GM19452 (cell line): Measurements from ENCODE around the gene PLAAT4.
"Not testable (repeated sequence)": the region's sequence is repeated elsewhere in the genome, so short reads cannot be mapped to it uniquely, and the experiment has no call there.

ENCODE experiments used
- ATAC-seq: cut with Tn5 transposase; IDR thresholded peaks from one replicate; pipeline ENCODE4 v1.9.1; 2021; ENCODE audit not compliant: unreplicated experiment

The PLAAT4 gene

DNA sequence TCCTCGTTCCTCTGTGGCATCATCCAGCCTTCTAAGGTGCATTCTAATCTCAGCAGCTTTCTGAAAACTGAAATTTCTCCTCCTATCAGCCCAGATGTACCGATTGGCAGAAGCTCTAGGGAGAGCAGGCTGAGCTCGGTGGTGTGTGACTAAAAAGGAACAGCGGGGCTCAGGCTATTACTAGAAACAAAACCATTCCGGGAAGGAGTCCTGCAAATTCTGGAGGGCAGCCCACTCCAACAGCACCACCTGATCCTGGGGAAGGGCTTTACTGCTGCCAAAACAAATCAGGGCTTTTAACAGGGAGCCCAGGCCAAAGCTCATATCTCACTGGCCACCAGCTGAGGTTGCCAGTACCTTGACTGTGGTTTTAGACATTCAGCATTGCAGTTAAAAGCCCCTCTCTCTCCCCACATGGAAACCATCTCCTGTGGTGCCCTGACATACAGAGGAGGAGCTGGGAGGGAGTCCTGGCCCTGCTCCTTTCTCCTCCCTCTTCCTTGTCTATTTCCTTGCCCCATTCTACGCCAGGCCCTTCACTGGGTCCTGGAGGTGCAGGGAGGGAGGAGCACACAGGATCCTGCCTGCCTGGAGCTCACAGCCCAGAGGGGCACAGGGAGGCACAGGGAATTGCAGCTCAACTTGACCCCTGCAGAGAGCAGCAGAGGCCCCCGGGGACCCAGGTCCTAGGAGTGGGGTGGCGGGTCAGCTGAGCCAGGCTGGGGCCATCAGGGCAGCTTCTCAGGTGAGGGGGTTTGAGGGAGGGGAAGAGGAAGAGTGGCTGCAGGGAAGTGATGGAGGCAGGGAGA lies 889 bp downstream of the PLAAT4 start:
- no peak for ATAC-seq

DNA sequence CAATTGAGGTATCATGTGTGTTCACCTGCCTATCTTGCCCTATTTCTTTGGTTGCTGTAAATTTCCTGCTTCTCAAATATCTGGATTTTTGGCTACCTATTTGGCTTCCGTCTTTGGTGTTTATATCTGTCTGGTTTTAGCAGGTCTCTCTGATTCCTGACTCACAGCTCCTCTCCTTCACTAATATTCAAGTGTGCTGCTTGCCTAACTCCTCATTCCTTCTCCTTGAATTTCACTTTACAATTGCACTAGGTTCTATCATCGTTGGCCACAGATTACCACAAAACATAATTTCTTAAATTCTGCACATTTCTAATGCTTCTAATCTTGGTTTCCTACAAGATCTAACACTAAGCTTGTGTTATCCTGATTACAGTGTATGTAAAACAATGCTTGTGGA lies 5.9 kb downstream of the PLAAT4 start:
- not testable (repeated sequence) for ATAC-seq

DNA sequence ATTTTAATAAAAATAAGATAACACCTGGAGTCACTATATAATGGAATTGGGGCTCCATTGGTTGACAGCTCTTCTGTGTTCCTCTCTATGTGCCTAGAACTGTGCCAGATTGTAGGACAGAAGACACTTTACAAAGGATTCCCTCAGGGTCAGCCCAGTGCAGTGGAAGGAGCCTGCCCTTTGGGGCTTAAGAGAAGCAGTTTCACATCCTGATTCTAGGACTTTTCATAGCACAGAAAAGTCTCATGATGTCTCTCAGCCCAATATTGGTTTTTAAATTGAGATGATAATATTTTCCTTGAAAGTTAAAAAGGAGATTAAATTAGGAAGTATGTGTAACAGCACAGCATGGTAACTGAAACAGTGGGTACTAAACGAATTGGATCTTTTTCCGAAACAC lies 7.1 kb downstream of the PLAAT4 start:
- ATAC-seq: no peak

DNA sequence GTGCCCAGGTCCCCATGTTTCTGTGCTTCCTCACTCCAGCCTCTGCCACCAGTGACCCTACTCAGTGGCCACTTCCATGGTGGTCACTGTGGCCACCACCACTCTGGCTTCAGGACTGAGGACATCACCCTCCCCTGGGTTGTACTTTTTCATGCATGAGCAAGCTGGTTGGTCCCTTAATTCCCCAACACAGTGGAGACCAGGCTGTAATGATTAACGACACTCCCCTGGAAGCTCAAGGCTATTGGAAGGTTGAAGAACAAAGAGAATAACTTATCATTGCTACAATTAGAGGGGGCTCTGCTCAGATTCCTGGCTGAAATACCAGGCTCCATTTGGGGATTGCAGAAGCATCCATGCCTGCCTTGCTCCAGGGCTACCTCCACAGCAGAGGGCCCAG lies 10.5 kb downstream of the PLAAT4 start:
- no peak for ATAC-seq

DNA sequence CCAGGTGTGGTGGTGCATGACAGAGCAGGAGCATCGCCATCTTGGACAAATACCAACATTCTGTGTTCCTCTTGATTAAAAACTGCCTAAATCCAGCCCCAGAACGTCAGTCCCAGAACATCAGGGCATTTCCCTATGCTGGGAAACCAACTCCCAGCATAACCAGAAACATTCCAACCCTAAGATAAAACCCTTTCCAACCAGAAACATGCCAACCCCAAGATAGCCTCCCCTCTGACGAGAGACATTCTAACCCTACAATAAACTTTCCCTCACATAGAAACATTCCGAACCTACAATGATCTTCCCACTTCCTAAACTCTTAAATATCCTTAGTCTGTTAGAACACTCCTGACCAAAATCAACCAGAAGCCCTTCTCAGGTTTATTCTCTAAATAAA lies 11.6 kb downstream of the PLAAT4 start:
- no peak for ATAC-seq

DNA sequence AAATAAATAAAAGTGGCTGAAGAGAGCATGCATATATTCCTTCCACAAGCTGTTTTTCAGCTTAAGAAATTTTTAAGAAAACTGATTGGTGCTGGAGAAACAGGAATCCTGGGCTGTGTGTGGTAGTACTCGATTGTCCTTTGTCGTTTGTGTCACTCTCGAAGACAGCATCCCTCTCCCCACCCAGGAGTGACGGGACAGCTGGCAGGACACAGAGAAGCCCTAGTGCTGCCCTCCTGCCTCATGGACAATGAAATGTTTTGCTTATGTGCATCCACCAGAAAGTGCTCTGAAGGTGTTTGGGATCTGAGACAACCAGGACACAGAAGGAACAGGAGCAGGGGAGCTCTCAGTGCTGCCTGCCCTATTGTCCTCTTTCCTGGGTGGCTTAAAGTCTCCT lies 12.8 kb downstream of the PLAAT4 start:
- ATAC-seq: no peak

DNA sequence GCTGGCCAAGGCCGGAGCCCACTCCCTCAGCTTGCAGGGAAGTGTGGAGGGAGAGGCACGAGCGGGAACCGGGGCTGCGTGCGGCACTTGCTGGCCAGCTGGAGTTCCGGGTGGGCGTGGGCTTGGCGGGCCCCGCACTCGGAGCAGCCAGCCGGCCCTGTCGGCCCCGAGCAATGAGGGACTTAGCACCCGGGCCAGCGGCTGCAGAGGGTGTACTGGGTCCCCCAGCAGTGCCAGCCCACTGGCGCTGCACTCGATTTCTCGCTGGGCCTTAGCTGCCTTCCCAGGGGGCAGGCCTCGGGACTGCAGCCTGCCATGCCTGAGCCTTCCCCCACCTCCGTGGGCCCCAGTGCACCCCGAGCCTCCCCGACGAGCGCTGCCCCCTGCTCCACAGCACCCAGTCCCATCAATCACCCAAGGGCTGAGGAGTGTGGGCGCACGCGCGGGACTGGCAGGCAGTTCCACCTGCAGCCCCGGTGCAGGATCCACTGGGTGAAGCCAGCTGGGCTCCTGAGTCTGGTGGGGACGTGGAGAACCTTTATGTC lies 13.6 kb downstream of the PLAAT4 start:
- ATAC-seq: not testable (repeated sequence)

DNA sequence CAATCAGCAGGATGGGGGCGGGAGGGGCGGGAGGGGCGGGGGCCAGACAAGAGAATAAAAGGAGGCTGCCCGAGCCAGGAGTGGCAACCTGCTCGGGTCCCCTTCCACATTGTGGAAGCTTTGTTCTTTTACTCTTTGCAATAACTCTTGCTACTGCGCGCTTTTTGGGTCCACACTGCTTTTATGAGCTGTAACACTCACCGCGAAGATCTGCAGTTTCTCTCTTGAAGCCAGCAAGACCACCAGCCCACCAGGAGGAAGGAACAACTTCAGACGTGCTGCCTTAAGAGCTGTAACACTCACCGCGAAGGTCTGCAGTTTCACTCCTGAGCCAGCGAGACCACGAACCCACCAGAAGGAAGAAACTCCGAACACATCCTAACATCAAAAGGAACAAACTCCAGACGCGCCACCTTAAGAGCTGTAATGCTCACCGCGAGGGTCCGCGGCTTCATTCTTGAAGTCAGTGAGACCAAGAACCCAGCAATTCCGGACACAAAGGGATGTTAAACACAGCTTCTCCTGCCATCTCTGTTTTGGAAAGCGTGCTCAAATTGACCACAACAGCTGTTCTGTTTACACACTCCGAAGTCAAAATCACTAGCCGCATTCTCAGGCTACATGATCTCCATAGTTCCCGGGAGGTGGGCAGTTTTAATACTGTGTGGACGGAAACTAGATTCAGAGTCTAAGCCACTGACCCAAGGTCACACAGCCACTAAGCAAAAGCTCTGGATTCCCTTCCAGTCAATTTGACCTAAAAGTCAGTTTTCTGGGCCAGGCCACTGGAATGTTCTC lies 14.7 kb downstream of the PLAAT4 start:
- ATAC-seq: no peak

DNA sequence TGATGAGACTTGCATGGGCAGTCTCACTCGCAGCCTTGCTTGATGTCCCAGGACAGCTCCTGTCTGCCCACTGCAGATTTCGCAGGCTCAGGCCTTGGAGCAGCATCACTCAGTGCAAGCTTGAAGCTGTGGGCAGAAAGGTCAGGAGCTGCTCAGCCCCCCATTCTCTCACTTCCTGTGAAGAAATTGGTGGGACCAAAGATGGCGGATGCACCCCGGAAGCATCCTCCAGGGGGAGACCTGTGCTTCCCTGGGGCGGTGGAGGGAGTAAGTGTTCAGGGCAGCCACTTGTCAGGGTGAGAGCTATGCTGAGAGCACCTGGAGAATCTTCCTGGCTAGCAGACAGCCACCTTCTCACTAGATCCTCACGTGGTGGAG lies 15.3 kb downstream of the PLAAT4 start:
- no peak for ATAC-seq

DNA sequence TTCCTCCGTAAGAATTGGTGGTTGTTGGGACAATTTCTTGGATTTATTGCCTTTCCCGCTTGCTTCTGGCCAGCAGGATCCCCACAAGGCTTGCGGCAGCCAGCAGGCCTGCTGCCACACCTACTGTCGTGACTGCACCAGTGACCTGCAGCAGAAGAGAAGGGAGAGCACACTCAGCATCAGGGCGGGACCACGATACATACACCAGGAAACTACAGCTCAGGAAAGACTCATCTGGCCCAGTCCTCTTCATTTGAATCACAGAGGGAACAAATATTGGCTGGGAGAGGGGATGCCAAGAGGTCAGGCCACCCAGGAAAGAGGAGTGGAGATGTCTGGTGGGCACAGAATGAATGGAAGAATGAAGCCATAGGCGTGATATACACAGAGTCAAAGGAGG lies 16.3 kb downstream of the PLAAT4 start:
- ATAC-seq: no peak

DNA sequence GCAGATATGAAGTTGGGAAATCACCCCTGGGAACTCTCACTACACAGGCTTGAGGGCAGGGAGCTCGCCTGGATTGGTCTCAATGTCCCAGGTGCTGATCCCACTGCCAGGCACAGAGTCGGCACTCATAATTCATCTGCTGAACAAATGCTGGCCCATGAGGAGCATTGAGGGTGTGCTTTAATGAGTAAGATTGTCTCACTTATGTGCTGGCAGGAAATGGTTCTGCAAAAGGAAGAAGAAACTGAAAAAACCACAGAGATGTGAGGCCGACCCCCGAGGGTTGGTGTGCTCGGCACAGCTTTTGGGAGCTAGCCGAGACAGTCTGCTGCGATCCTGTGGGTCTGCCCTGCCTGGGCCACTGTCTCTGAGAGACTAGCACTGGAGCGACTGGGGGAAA lies 17.2 kb downstream of the PLAAT4 start:
- ATAC-seq: peak; percentile 86

DNA sequence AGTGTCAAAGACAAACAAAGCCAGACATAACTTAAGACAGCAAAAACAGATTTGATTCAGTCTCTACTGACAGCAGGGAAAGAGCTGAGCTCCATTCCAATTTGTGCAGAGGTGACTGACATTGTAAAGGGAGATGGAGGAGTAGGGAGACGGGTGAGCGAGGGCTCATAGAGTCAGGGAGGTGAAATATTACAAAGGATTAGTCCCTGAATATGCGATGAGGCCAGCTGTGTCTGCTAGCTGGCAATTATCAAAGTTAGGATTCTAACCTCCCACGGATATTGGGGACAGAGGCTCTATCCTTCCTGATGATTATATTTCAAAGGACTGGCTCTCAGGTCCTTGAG lies 18.2 kb downstream of the PLAAT4 start:
- no peak for ATAC-seq

DNA sequence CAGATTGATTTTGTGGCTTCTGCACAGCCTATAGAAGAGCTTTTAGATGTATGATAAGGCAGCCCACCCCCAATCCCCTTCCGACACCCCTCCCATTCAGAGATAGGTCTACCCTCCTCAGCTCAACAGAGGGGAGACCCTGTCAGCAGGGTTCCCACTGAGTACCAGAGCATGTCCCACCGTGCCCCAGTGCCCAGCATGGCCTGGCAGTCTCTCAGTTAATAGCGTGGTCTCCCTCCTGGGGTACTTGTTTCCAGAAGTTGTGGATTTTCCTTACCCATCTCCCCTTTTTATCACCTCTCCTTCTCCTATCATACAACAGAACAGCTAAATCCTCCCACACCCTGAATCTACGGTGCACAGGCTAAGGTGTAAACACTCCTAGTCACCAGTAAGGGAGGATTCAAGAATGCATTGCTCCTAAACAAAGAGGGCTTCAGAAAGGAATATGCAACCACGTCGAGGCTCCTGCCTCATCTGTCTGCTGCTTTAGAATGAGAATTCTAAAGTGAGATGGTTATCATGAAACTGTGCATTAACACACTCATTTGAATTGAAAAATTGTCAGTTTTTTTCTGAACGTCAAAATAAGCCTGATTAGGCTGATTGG lies 19.9 kb downstream of the PLAAT4 start:
- ATAC-seq: no peak

DNA sequence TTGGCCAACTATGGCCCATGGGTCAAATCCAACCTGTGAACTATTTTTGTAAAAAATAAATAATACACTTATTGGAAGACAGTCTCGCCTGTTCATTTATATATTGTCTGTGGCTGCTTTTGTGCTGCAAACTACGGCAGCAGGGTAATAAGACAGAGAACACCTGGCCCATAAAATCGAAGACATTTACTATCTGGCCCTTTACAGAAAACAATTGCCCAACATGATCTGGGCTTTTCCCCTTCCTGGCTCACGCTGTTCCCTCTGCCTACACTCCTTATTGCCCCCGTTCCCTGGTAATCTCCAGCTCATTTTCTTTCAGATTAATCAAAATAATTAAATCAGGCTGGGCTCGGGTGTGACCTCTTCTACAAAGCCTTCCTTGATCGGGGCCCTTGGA lies 21.0 kb downstream of the PLAAT4 start:
- no peak for ATAC-seq

DNA sequence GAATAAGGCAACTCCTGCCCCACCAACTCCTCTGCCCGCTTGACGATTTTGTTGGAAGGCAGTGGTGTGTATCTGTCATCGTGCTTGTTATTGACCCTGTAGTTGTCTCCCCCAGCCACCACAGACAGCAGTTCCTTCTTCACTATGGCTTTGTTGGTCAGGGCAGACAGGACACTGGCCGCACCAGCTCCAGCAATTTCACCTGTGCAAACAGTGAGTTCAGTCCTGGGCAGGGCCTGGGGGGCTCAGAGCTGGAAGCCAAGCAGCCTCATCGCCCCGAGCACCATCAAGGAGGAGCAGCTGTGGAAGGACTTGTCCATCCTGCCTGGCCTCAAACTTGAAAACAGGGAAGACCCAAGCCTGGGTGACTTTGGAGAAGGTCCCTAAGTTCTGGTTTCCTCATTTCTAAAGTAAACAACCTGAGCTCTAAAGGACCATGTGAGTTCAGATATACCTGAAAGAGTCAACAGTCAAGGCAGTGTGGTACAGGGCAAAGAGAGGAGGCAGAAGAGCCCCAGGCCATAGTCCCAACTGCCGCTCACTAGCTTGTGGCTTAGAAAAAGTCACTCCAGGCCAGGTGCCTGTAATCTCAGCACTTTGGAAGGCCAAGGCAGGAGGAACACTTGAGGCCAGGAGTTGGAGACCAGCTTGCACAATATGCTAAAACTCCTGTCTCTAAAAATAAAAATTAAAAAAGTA lies 22.0 kb downstream of the PLAAT4 start:
- no peak for ATAC-seq

DNA sequence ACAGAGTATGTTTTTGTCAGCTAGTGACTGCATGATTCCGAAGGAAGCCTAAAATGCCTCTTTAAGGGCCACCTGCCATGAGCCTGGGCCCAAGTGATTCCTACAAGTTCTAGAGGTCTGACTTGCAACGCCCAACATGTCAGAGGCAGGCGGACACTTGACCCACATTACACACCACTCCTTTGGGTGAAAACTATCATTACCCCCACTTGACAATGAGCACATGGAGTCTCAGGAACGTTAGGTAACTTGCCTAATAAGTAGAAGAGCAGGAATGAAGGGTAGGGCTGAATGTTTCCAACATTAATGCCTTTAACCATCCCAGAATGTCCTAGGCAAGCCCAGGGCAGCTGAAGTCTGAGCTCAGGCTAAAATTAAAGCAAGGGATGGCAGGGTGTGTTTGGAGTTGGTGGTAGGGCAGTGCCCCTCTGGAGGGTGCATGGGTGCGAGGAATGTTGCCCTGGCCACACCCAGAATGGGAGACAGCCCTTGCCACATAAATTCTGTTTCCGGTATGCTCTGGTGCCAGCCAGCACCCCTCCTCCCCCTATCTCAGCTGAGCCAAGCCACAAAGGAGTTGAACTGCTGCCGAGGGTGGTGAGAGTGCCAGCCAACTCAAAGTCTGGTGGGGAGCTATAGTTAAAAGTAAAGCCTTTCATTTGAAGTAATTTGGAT lies 24.0 kb downstream of the PLAAT4 start:
- no peak for ATAC-seq

DNA sequence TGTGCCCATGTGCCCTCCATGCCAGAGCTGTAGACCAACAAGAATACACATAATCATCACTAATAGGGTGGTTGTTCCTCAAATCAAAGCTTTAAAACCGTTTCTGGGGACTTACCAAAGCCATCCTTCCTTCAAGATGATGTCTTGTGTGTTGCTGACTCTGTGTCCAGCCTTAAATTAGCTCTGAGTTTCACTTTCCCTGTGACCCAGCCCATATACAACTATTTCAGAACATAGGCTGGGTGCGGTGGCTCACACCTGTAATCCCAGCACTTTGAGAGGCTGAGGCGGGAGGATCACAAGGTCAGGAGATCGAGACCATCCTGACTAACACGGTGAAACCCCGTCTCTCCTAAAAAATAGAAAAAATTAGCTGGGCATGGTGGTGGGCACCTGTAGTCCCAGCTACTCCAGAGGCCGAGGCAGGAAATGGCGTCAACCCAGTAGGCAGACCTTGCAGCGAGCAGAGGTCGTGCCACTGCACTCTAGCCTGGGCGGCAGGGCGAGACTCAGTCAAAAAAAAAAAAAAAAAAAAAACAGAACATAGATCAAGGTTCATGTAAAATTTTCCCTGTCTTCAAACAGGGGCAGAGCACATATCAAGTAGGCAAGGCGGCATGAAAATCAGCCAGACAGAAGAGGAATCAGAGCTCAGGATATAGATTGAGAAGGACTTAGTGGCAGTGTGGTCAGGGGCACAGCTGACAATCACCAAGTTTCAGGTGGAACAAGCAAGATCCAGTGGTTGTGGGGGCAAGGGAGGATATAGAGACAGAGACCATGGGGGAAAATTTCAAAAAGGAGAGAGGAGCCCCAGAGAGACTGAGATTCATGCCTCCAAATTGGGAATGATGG lies 26.8 kb downstream of the PLAAT4 start, which contains the start of gene PLAAT2:
TSS of gene PLAAT2 (minus strand) at position 179 of the 855 bp plus-strand sequence. CDS start at position 124, 55 bp downstream.
- ATAC-seq: peak; percentile 7

DNA sequence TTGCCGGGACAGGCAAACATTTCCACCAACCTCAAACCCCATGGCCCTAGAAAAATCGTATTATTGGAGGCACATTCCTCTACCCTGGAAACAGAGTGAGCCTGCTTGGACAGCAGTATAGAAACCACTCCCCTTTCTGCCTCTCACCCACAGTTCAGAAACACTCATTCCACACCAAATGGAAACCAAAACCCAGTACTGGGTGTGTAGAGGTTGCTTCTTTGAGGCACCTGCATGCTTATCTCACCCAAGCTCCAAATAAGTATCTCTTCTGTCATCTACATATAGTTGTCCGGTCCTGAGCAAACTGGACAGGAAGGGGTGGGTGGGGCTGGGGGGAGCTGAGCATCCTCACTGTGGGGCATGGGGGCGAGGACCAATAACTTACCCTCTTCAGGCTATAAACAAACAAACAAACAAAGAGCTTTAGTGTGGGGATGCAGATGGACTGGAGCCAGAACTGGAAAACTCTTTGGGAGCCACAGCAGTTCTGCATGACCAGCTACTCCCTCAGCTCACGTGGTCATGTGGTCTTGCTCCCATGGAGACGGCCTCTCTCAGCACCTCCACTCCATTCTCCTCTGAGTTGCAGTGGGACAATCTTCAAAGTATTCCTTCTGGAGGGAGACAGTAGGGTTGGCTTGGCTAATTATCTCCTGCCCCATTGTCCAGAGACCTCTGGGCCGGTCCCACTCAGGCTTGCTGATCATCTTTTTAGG lies 27.6 kb downstream of the PLAAT4 start:
- ATAC-seq: peak; percentile 63

DNA sequence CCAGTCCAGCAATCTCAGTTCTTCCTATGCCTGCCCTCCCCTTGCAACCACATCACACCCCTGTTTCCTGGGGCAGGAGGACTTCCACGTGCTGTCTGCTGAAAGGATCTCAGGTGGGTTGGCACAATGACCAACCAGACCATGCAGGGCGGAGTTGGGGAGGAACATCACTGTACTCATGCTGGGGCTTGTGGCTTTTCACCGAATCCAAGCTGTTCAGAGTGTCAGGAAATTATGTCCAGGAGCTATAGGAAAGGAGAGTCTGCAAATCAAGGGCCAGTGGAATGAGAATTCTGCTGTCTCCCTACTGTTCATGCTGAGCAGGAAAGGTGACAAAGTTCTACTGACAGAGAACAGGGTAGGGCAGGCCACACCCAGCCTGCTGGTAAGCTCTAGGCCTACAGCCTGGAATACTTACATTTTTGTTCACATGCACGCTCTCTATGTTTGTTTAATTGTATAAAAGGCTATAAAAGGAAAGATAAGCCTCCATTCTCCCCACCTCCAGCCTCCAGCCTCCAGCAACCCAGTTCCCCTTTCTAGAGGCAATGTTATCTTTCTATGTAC lies 28.3 kb downstream of the PLAAT4 start:
- ATAC-seq: no peak
